A549 (cell line): ENCODE results near the gene NOP9.

ENCODE experiments used
- CTCF ChIP-seq: fragments of >200 bp; sonication (Bioruptor Twin); formaldehyde crosslinking; IDR thresholded peaks from 3 replicates; pipeline ENCODE4 v1.5.1; 2016
- ELK1 ChIP-seq: fragments of 150-350 bp; IDR thresholded peaks from 2 replicates; pipeline ENCODE4 v1.6.1; 2014; ENCODE audit warnings: low read depth, mild to moderate bottlenecking, low read length
- EP300 ChIP-seq, 2 experiments: fragments of >200 bp; sonication (Bioruptor Twin); formaldehyde crosslinking; IDR thresholded peaks; 2 replicates in 1 of 2; 3 replicates in 1 of 2; pipeline ENCODE4 v1.6.1; 2016 to 2017
- HOXB5 ChIP-seq: fragments of 250-450 bp; sonication (Bioruptor Pico); IDR thresholded peaks from 2 replicates; pipeline ENCODE4 v1.5.0; 2020; ENCODE audit warnings: mild to moderate bottlenecking, moderate library complexity
- POLR2A ChIP-seq: IDR thresholded peaks from 2 replicates; pipeline ENCODE4 v1.6.1; 2012; ENCODE audit warnings: mild to moderate bottlenecking, low read length
- RAD21 ChIP-seq, 2 experiments: fragments of >200 bp in 1 of 2; sonication (Bioruptor Twin) in 1 of 2; formaldehyde crosslinking in 1 of 2; IDR thresholded peaks in 1 of 2; conservative IDR thresholded peaks in 1 of 2; 2 replicates in 1 of 2; 3 replicates in 1 of 2; pipeline ENCODE4 v1.6.1; 2012 to 2018; ENCODE audit warnings: inconsistent platforms in 1 of 2
- REST ChIP-seq: fragments of 200-600 bp; sonication (generic); IDR thresholded peaks from 2 replicates; pipeline ENCODE4 v1.6.1; 2016; ENCODE audit warnings: antibody characterized with exemption, mild to moderate bottlenecking, moderate library complexity
- RNF2 ChIP-seq: fragments of 200-600 bp; sonication (generic); IDR thresholded peaks from 2 replicates; pipeline ENCODE4 v1.6.1; 2016; ENCODE audit warnings: low read depth, mild to moderate bottlenecking, antibody characterized with exemption, moderate library complexity, borderline replicate concordance

GRCh38 chr14:24250354-24250753, 49.3 kb upstream of the NOP9 start:
- TF ChIP-seq RAD21 (conservative IDR thresholded peaks at IDR 0.05 in 1 of 2, IDR thresholded peaks at IDR 0.05 in 1 of 2) (no peak), EP300 (IDR thresholded peaks at IDR 0.05) (no peak), RNF2 (no peak), HOXB5 (no peak), REST (no peak), CTCF (no peak), POLR2A (no peak), ELK1 (no peak)
